Stimulated activated CD8-positive, alpha-beta memory T cell treated with anti-CD3 and anti-CD28 coated beads, Interleukin-7, amount 100 ng/mL, for 48 hours (primary cell): ENCODE data around the gene TEKT4.
"Not testable (repeated sequence)": the region's sequence is repeated elsewhere in the genome, so short reads cannot be mapped to it uniquely, and the experiment has no call there.

Experiments used
- DNase-seq, 2 donors: peaks; one replicate each; pipeline ENCODE4 v3.0.0-alpha.2; 2020; ENCODE audit warnings: low read depth in 1 of 2; ENCODE audit errors: extremely low read depth in 1 of 2

TEKT4 gene

GRCh38 chr2:94875064-94875819 lies 4.0 kb downstream of the TEKT4 start:
- no peak for DNase-seq

- DNase-seq, result no peak
Measured at GRCh38 chr2:94875820-94876522, 4.7 kb downstream of the TEKT4 start.

- no peak for DNase-seq
Measured at GRCh38 chr2:94876523-94876863, 5.3 kb downstream of the TEKT4 start.

GRCh38 chr2:94877129-94877528 lies 5.9 kb downstream of the TEKT4 start:
- DNase-seq, result no peak

- DNase-seq, result not testable (repeated sequence)
Measured at GRCh38 chr2:94878575-94878974, 7.3 kb downstream of the TEKT4 start.

DNA sequence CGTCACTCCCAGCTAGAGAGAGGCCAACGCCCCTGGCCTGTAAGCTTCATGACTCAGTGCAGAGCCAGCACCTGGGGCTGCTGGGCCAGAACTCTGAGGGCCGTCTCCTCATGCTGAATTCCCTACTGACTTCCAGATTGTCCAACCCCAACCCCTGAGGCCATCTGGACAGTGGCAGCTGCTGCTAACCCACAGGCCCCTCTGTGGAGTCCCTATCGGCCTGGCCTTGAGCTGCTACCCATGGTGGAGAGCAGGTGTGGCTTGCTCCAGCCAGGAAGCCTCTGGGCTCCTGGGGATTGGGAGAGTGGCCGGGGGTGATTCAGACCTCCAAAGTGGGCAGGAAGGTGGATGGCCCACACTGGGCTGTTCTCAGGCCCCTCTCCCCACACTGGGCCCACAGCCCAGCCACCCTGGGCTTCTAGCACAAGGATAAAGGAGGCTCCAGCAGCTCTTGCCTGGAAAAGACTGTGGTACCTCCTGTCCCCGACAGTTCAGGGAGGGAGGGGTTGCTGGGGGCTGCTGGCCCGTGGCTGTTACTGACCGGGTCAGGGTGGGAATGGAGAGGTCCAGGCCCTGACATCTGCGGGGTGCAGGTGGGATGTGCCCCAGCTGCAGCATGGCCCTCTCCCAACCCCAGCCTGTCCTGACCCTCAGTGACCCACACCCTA lies 8.2 kb downstream of the TEKT4 start:
- no peak for DNase-seq

DNA sequence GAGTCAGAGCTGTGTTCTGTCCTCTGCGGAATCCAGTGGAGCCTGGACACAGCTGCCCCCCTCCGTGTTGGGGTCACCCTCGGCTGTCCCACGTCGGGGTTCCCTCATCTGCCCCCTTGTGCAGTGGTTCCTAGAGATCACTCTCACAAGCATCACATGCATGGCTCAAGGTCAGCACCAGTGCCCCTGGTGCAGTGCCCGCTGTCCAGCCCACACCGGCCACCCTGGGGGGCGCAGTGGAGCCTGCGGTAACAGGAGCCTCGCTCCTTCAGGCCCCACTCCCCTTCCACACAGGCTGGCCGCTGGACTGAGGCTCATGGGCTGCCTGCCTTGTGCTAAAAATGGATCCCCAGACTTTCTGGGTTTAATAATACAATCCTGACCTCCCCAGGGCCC lies 8.8 kb downstream of the TEKT4 start:
- no peak for DNase-seq

GRCh38 chr2:94880507-94880906 lies 9.3 kb downstream of the TEKT4 start:
- no peak for DNase-seq

GRCh38 chr2:94881070-94881469 lies 9.8 kb downstream of the TEKT4 start:
- no peak for DNase-seq

DNA sequence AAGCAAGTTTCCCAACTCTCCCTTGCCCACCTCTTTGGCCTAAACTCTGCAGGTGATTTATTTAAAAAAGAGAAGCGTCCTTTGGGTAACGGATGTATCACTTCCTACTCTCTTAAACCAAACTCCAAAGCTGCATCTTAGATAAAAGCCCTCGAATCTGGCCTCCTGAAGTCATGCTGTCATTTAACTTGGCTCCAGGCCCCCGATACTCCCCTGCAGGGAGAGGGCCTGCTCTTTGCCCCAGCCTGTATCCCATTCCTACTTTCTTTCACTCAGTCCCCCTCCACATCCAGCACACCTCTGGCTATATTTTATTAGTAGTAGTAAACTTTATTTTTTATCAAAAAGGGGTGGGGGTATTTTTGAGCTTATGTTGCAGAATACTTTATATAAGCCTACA lies 19.0 kb downstream of the TEKT4 start:
- no peak for DNase-seq

- DNase-seq, result not testable (repeated sequence)
Measured at GRCh38 chr2:94895273-94895672, 24.0 kb downstream of the TEKT4 start.

GRCh38 chr2:94906976-94907375 lies 35.7 kb downstream of the TEKT4 start:
- not testable (repeated sequence) for DNase-seq

DNA sequence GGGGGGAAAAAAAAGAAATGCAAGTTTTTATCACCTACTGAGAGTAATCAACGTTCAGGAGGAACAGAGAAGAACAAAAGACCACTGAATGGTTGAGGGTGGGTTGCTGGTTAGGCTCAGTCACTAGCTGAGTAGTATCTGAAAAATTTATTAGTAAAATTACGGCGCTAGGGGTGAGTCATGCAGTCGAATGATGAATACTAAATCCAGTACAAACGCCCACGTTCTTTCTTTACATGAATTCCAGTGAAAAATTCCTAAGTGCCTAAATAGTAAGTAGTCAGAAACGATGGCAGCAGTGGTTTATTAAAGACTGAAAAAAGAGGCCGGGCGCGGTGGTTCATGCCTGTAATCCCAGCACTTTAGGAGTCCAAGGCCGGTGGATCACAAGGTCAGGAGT lies 52.0 kb downstream of the TEKT4 start:
- no peak for DNase-seq

- not testable (repeated sequence) for DNase-seq
Measured at GRCh38 chr2:94924999-94925398, 53.8 kb downstream of the TEKT4 start.
